Smooth muscle cell (in vitro differentiated cells): ENCODE data around the gene PIK3IP1. TPM values are rescaled to one million over a fixed set of nuclear protein-coding genes. Genes with fewer than 3 reads are reported as not detected.

Experiments used
- DNase-seq: peaks from one replicate; lab custom pipeline; 2025; ENCODE audit not compliant: unreplicated experiment; lab: John Stamatoyannopoulos, UW
- H2AFZ ChIP-seq: fragments of 200-600 bp; sonication (generic); 2 replicates; pipeline ENCODE4 v1.6.0; 2016; ENCODE audit warnings: antibody characterized with exemption, low read depth, mild to moderate bottlenecking
- H3F3A ChIP-seq: fragments of 200-600 bp; sonication (generic); 2 replicates; pipeline ENCODE4 v1.6.0; 2017; ENCODE audit warnings: antibody characterized with exemption, low read depth
- H3K27ac ChIP-seq: fragments of 200-600 bp; sonication (generic); 2 replicates; pipeline ENCODE4 v1.5.1; 2016; ENCODE audit warnings: low read depth, mild to moderate bottlenecking
- H3K27me3 ChIP-seq: fragments of 200-600 bp; sonication (generic); 2 replicates; pipeline ENCODE4 v1.6.1; 2016; ENCODE audit warnings: low read depth, mild to moderate bottlenecking
- H3K36me3 ChIP-seq: fragments of 200-600 bp; sonication (generic); 2 replicates; pipeline ENCODE4 v1.5.1; 2016; ENCODE audit warnings: low read depth
- H3K4me1 ChIP-seq: fragments of 200-600 bp; sonication (generic); 2 replicates; pipeline ENCODE4 v1.5.1; 2016; ENCODE audit warnings: low read depth
- H3K4me2 ChIP-seq: fragments of 200-600 bp; sonication (generic); 2 replicates; pipeline ENCODE4 v1.6.0; 2016; ENCODE audit warnings: mild to moderate bottlenecking
- H3K4me3 ChIP-seq: fragments of 200-600 bp; sonication (generic); 2 replicates; pipeline ENCODE4 v1.5.1; 2016; ENCODE audit warnings: mild to moderate bottlenecking
- H3K79me2 ChIP-seq: fragments of 200-600 bp; sonication (generic); 2 replicates; pipeline ENCODE4 v1.6.0; 2016; ENCODE audit warnings: low read depth, mild to moderate bottlenecking
- H3K9ac ChIP-seq: fragments of 200-600 bp; sonication (generic); 2 replicates; pipeline ENCODE4 v1.6.0; 2016; ENCODE audit warnings: low read depth
- H3K9me3 ChIP-seq: fragments of 200-600 bp; sonication (generic); replicated peaks from 2 replicates; pipeline ENCODE4 v1.5.1; 2016; ENCODE audit warnings: low read depth
- H4K20me1 ChIP-seq: fragments of 200-600 bp; sonication (generic); 2 replicates; pipeline ENCODE4 v1.6.0; 2016; ENCODE audit warnings: low read depth
- WGBS: methylation state at CpG from one replicate; pipeline ENCODE4 v1.1.7; 2016; ENCODE audit warnings: low lambda C conversion rate; 5-methylcytosine and 5-hydroxymethylcytosine counted together
- polyA plus RNA-seq: library from polyadenylated mRNA; unstranded; fragments of >200 nt; fragmentation: Nextera tagmentation; extraction: Ambion mirVana; gene quantifications from 2 replicates; pipeline ENCODE4 v1.2.1, GENCODE V29; 2016
- total RNA-seq: library from RNA; depleted of rRNA; stranded (reverse); fragments of >200 nt; gene quantifications from 2 replicates; pipeline ENCODE4 v1.2.3, GENCODE V29; 2014
- TF ChIP-seq, protein P1 (sequence below): fragments of 200-600 bp; sonication (generic); IDR thresholded peaks from 2 replicates; pipeline ENCODE4 v1.5.1; 2017; ENCODE audit warnings: borderline replicate concordance, mild to moderate bottlenecking, antibody characterized with exemption; ENCODE audit not compliant: insufficient read depth, poor library complexity, severe bottlenecking

The PIK3IP1 gene
- total and polyA plus RNA-seq, 2 experiments from 2014 or later: 16.9 to 20.2 TPM

DNA sequence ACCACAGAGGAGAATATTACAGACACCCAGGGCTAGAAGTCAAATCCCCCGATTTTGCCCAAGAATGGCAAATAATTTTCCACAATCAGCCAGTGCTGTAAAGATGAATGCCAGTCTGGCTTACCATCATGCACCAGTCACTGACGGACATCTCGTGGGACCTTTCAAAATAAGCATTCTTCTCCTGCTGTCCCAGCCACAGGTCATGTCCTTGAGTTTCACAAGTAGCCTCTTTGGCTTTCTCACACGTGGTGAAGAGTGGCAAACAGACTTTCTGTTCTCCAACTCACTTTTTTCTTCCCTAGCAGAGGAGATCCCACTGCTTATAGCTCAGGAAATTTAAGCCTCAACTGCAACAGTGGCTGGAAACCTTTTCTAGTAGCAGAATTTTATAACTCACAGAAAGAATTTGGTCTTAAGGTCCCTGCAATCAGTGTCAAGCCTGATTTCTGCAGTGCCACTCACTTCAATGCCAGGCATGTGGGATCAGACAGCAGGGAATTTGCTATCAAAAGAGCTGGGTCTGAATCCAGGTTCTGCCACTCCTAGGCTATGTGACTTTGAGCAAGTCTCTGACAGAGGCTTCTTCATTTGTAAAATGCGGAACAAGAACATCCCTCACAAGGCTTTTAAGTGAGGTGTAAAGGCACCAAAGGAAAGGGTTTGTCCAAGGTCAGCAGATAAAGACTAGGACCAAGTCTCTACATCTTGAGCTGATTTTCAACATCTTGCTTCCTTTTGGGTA lies 3.6 kb downstream of the PIK3IP1 start:
- Histone ChIP-seq H4K20me1 (no peaks in the 10 kb centered on the region), H3K27ac (no peak overlapping the region), H3K9me3 (no peaks in the 10 kb centered on the region), H3F3A (no peaks in the 10 kb centered on the region), H3K79me2 (no peaks in the 10 kb centered on the region), H3K36me3 (no peaks in the 10 kb centered on the region), H3K4me1 (peaks cover 3% of the 10 kb centered on the region), H2AFZ (no peak overlapping the region), H3K9ac (no peak overlapping the region), H3K4me2 (no peak overlapping the region), H3K4me3 (no peak overlapping the region), H3K27me3 (no peaks in the 10 kb centered on the region)
- TF ChIP-seq, protein P1, sequence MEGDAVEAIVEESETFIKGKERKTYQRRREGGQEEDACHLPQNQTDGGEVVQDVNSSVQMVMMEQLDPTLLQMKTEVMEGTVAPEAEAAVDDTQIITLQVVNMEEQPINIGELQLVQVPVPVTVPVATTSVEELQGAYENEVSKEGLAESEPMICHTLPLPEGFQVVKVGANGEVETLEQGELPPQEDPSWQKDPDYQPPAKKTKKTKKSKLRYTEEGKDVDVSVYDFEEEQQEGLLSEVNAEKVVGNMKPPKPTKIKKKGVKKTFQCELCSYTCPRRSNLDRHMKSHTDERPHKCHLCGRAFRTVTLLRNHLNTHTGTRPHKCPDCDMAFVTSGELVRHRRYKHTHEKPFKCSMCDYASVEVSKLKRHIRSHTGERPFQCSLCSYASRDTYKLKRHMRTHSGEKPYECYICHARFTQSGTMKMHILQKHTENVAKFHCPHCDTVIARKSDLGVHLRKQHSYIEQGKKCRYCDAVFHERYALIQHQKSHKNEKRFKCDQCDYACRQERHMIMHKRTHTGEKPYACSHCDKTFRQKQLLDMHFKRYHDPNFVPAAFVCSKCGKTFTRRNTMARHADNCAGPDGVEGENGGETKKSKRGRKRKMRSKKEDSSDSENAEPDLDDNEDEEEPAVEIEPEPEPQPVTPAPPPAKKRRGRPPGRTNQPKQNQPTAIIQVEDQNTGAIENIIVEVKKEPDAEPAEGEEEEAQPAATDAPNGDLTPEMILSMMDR: no peak
- DNase-seq: no peak
- WGBS: 86% methylated on average over 5 of the region's 5 CpGs

DNA sequence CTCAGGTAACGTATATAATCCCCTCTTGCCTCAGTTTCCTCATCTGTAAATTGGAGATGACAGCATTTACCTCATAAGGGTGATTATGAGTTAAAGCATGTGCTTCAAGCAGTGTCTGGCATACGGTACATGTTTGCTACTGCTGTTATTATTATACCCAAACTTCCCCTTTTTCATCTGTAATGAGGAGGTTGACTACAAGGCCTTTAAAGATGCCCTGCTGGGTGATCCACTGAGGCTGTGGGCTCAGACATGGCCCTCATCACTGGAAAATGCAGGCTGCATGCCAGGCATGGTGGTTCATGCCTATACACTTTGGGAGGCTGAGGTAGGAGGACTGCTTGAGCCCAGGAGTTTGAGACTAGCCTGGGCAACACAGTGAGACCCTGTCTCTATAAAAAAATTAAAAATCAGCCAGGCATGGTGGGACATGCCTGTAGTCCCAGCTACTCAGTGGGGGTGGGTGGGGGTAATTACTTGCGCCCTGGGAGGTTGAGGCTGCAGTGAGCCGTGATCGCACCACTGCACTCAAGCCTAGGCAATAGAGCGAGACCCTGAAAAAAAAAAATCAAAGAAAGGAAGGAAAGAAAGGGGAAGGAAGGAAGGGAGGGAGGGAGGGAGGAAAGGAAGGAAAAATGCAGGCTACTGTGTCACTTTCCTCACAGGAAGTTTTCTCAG lies 4.3 kb downstream of the PIK3IP1 start:
- H3K27ac ChIP-seq: no peak overlapping the region
- 92% methylated on average over 2 of the region's 6 CpGs for WGBS
- no peak overlapping the region for H3K4me2 ChIP-seq
- H3K36me3 ChIP-seq: no peaks in the 10 kb centered on the region
- H3F3A ChIP-seq: no peaks in the 10 kb centered on the region
- no peaks in the 10 kb centered on the region for H3K9me3 ChIP-seq
- no peaks in the 10 kb centered on the region for H4K20me1 ChIP-seq
- H3K27me3 ChIP-seq: no peaks in the 10 kb centered on the region
- no peak overlapping the region for H3K9ac ChIP-seq
- TF ChIP-seq, protein P1: no peak
- no peak for DNase-seq
- H3K4me1 ChIP-seq: peaks cover 3% of the 10 kb centered on the region
- H3K79me2 ChIP-seq: no peaks in the 10 kb centered on the region
- H3K4me3 ChIP-seq: no peak overlapping the region
- no peak overlapping the region for H2AFZ ChIP-seq

DNA sequence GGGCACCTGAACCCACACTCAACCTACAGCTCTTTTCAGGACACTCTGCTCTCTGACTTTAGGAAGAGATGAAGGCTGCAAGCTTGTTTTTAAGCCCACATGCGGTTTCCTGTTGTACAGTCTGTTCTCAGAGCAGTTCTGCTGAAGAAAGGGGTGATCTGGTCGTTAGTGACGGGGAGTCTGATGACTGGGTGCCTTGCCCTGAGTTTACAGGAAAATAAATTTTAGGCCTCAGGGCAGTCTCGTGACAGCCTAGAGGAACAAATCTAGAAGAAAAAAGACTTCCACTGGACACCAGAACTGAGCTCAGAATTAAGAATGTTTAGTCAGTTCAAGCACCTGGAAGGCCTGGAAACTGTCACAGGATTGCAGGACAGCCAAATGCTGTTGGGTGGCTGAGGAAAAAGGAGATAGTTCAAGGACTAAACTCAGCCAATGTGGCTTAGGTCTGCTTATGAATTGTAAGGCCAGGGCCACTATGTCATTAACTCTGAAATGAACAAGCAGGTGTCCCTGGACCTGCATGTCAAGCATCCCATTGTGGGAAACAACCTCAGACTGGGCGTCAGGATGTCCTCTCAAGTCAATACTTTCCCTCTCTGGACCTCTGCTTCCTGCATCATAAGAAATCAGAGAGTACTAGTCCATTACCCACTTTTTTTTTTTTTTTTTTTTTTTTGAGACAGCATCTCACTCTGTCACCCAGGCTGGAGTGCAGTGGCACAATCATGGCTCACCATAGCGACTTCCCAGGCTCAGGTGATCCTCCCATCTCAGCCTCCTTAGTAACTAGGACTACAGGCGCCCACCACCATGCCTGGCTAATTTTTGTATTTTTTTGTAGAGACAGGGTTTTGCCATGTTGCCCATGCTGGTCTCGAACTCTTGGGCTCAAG lies 5.7 kb downstream of the PIK3IP1 start:
- TF ChIP-seq, protein P1: no peak
- H3F3A ChIP-seq: peaks cover 7% of the 10 kb centered on the region
- no peak overlapping the region for H3K4me3 ChIP-seq
- H3K27me3 ChIP-seq: no peaks in the 10 kb centered on the region
- no peaks in the 10 kb centered on the region for H4K20me1 ChIP-seq
- H3K36me3 ChIP-seq: no peaks in the 10 kb centered on the region
- H3K9ac ChIP-seq: no peak overlapping the region
- no peak overlapping the region for H2AFZ ChIP-seq
- no peak for DNase-seq
- no peak overlapping the region for H3K27ac ChIP-seq
- no peaks in the 10 kb centered on the region for H3K9me3 ChIP-seq
- H3K4me1 ChIP-seq: peaks cover 3% of the 10 kb centered on the region
- H3K79me2 ChIP-seq: no peaks in the 10 kb centered on the region
- H3K4me2 ChIP-seq: no peak overlapping the region
- 85% methylated on average over 8 of the region's 8 CpGs for WGBS
